GM12878 (cell line): ENCODE measurements around the gene TMEM79. TPM values are rescaled to one million over a fixed set of nuclear protein-coding genes. Genes with fewer than 3 reads are reported as not detected.

Experiments used
- ATAC-seq: fragments of 200-7000 bp; cut with Tn5 transposase; 3 replicates; pipeline ENCODE4 v1.9.1; 2020; ENCODE audit warnings: mild to moderate bottlenecking, moderate library complexity
- BruUV-seq: library from RNA; stranded (reverse); fragments of 400-500 nt; replicated peaks from 2 replicates; lab custom pipeline; 2021; lab: Mats Ljungman, UMichigan
- CTCF ChIA-PET: fragments of 300-600 bp; sonication (Branson Sonifier 250); formaldehyde crosslinking; extraction: SDS; loops from one replicate; lab custom pipeline; 2021; ENCODE audit warnings: inconsistent platforms; lab: Yijun Ruan, JAX
- POLR2A ChIA-PET: fragments of 350-600 bp; formaldehyde crosslinking; extraction: SDS; loops from one replicate; lab custom pipeline; 2021; ENCODE audit warnings: inconsistent platforms; lab: Charles Lee
- RAD21 ChIA-PET: fragments of 300-600 bp; sonication (Branson Sonifier 250); formaldehyde crosslinking; loops from one replicate; lab custom pipeline; 2023; ENCODE audit warnings: antibody characterized with exemption; ENCODE audit not compliant: unreplicated experiment; lab: Charles Lee
- SMC1A ChIA-PET: fragments of 300-600 bp; sonication (Branson Sonifier 250); formaldehyde crosslinking; loops from one replicate; lab custom pipeline; 2023; ENCODE audit not compliant: unreplicated experiment, uncharacterized antibody; lab: Charles Lee
- DNase-seq: peaks from one replicate; pipeline ENCODE4 v3.0.0-alpha.2; 2011; ENCODE audit warnings: low read depth, low spot score
- FAIRE-seq: peaks from 3 replicates; lab custom pipeline; 2011; peaks lifted over from hg19 to GRCh38; lab: Jason Lieb, UNC
- H2AFZ ChIP-seq: 2 replicates; pipeline ENCODE4 v1.6.0; 2011; ENCODE audit warnings: low read depth, low read length, control low read depth; ENCODE audit not compliant: control insufficient read depth
- H3K27ac ChIP-seq: 2 replicates; pipeline ENCODE4 v1.5.1; 2011; ENCODE audit warnings: control low read depth; ENCODE audit not compliant: control insufficient read depth, insufficient read depth
- H3K27me3 ChIP-seq, 2 experiments: replicated peaks in 1 of 2; 2 replicates each; pipeline versions ENCODE4 v1.6.0 to v1.6.1; 2011; ENCODE audit warnings: low read length in 1 of 2; ENCODE audit not compliant: control insufficient read depth in 2 of 2, insufficient read depth in 2 of 2
- H3K36me3 ChIP-seq, 2 experiments: 2 replicates each; pipeline ENCODE4 v1.5.1; 2011; ENCODE audit warnings: low read length in 1 of 2; ENCODE audit not compliant: control insufficient read depth in 2 of 2, insufficient read depth in 2 of 2
- H3K4me1 ChIP-seq: 2 replicates; pipeline ENCODE4 v1.6.1; 2011; ENCODE audit warnings: mild to moderate bottlenecking, low read length, moderate library complexity, mixed read lengths; ENCODE audit not compliant: control insufficient read depth, insufficient read depth
- H3K4me2 ChIP-seq: 2 replicates; pipeline ENCODE4 v1.6.0; 2011; ENCODE audit warnings: control low read depth; ENCODE audit not compliant: control insufficient read depth, insufficient read depth
- H3K4me3 ChIP-seq: fragments of 200-600 bp; sonication (generic); 2 replicates; pipeline ENCODE4 v1.5.1; 2016
- H3K79me2 ChIP-seq: 2 replicates; pipeline ENCODE4 v1.6.0; 2011; ENCODE audit warnings: low read length; ENCODE audit not compliant: control insufficient read depth, insufficient read depth
- H3K9ac ChIP-seq: 2 replicates; pipeline ENCODE4 v1.8.0; 2011; ENCODE audit warnings: low read length, control low read depth, mixed read lengths; ENCODE audit not compliant: control insufficient read depth, insufficient read depth
- H3K9me3 ChIP-seq: replicated peaks from 3 replicates; pipeline ENCODE4 v1.5.1; 2011; ENCODE audit warnings: mild to moderate bottlenecking, low read length; ENCODE audit not compliant: control insufficient read depth, insufficient read depth
- H4K20me1 ChIP-seq: 2 replicates; pipeline ENCODE4 v1.6.0; 2011; ENCODE audit not compliant: control insufficient read depth, insufficient read depth
- CREB1 ChIP-seq: IDR thresholded peaks from 2 replicates; pipeline ENCODE4 v1.6.1; 2012; ENCODE audit warnings: low read depth, mild to moderate bottlenecking, inconsistent platforms
- JUNB ChIP-seq: IDR thresholded peaks from 2 replicates; pipeline ENCODE4 v1.6.1; 2016; ENCODE audit warnings: antibody characterized with exemption, mild to moderate bottlenecking
- LARP7 ChIP-seq: fragments of 450-650 bp; IDR thresholded peaks from 2 replicates; pipeline ENCODE4 v1.6.1; 2017; ENCODE audit warnings: mild to moderate bottlenecking
- NFIC ChIP-seq: IDR thresholded peaks from 2 replicates; pipeline ENCODE4 v1.6.1; 2012; ENCODE audit warnings: low read depth, mild to moderate bottlenecking, inconsistent platforms, low read length, moderate library complexity
- NFYA ChIP-seq: IDR thresholded peaks from 2 replicates; pipeline ENCODE4 v1.6.1; 2011; ENCODE audit warnings: low read depth, mild to moderate bottlenecking, low read length, improper control_type of control experiment, borderline replicate concordance
- NR2F1 ChIP-seq: fragments of 450-650 bp; conservative IDR thresholded peaks from 2 replicates; pipeline ENCODE4 v1.6.1; 2017; ENCODE audit warnings: mild to moderate bottlenecking
- SIN3A ChIP-seq: IDR thresholded peaks from 2 replicates; pipeline ENCODE4 v1.6.1; 2012; ENCODE audit warnings: low read depth, low read length, improper control_type of control experiment
- YBX1 ChIP-seq: fragments of 450-650 bp; IDR thresholded peaks from 2 replicates; pipeline ENCODE4 v1.6.1; 2016; ENCODE audit warnings: antibody characterized with exemption
- WGBS: methylation state at CpG from one replicate; pipeline ENCODE4 v1.1.6; 2016; ENCODE audit warnings: low lambda C conversion rate; ENCODE audit not compliant: insufficient replicate concordance, insufficient coverage; ENCODE audit errors: missing lambda C conversion rate; 5-methylcytosine and 5-hydroxymethylcytosine counted together
- in situ Hi-C: fragments of 300-500 bp; cut with MboI; formaldehyde crosslinking; loops from 9 replicates; pipeline ENCODE4 v1.14.3; 2018; ENCODE audit warnings: mixed read lengths
- intact Hi-C: fragments of 100-400 bp; cut with micrococcal nuclease; formaldehyde crosslinking; loops from one replicate; pipeline ENCODE4 v1.14.2; 2022; ENCODE audit not compliant: unreplicated experiment
- polyA plus RNA-seq, 11 experiments: library from polyadenylated mRNA; depleted of rRNA in 4 of 11; unstranded in 6 of 11; stranded (reverse) in 5 of 11; fragments of >200 nt; fragmentation: Nextera tagmentation in 4 of 11; fragmentation: Illumina TruSeq in 1 of 11; extraction: Ambion mirVana in 4 of 11; extraction: Trizol in 1 of 11; gene quantifications; 1 replicate in 1 of 11; 2 replicates in 10 of 11; pipeline versions ENCODE4 v1.2.1 to v1.2.3, GENCODE V29; 2011 to 2016; ENCODE audit warnings: inconsistent platforms in 2 of 11, missing spikeins in 2 of 11, low read depth in 1 of 11
- total RNA-seq, 4 experiments: library from RNA; depleted of rRNA in 3 of 4; stranded (reverse); fragments of >200 nt in 3 of 4; fragmentation: Illumina TruSeq in 1 of 4; extraction: Trizol in 1 of 4; gene quantifications; 2 replicates each; pipeline versions ENCODE4 v1.2.1 to v1.2.3, GENCODE V29; 2013 to 2021
- TF ChIP-seq, protein P1 (sequence below): IDR thresholded peaks from 2 replicates; pipeline ENCODE4 v1.6.1; 2011; ENCODE audit warnings: low read depth, mild to moderate bottlenecking, low read length, moderate library complexity, borderline replicate concordance; ENCODE audit errors: extremely low read depth
- TF ChIP-seq, protein P2 (sequence below): fragments of 450-650 bp; formaldehyde crosslinking; IDR thresholded peaks from 2 replicates; pipeline ENCODE4 v1.5.0; 2022; ENCODE audit warnings: mild to moderate bottlenecking, missing genetic modification characterization
- TF ChIP-seq, protein P3 (sequence below): fragments of 450-650 bp; IDR thresholded peaks from 2 replicates; pipeline ENCODE4 v1.6.1; 2017; ENCODE audit warnings: mild to moderate bottlenecking, moderate library complexity

TMEM79 gene
- total and polyA plus RNA-seq, 10 of the 15 experiments (the other 5 are each of a cell fraction or from before 2014, with no cell fraction given) = 0.47 to 5.2 (median 3.8) TPM

DNA sequence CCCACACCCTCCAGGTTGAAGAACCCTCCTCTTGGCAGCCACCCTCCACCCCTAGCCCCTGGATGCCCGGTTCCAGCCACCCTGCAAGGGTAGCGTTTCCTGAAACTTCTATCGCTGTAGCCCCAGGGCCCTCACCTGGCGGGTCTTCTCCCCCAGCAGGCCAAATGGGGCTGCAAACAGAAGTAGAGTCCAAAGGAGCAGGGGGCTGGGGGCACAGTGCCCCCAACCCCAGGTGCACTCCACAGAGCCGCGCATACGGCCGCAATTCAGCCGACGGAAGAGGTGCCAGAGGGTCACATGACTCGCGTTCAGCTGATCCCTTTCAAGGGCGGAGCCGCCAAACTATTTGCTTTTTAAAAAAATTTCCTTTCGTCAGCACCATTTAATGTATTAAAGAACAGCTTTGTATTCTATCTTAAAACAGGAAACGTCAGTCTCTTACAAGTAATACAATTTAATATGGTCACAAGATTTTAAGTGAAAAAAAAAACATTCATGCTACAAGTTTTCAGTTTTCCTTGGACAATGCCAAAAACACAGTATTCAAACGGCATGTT lies 11.3 kb downstream of the TMEM79 start, which contains the start of gene GLMP (continued):
- TF ChIP-seq, protein P1, sequence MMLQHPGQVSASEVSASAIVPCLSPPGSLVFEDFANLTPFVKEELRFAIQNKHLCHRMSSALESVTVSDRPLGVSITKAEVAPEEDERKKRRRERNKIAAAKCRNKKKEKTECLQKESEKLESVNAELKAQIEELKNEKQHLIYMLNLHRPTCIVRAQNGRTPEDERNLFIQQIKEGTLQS = peak; percentile 85; the same call in 1 of the 2 replicates
- TF ChIP-seq LARP7 = 0 out of 2 replicates have a peak, but pooled peaks have one; percentile 43
- TF ChIP-seq NFIC = peak; percentile 56; the same call in 1 of the 2 replicates
- 0 out of 2 replicates have a peak, but pooled peaks have one; percentile 36 for TF ChIP-seq NR2F1
- peak; percentile 96 for TF ChIP-seq SIN3A

DNA sequence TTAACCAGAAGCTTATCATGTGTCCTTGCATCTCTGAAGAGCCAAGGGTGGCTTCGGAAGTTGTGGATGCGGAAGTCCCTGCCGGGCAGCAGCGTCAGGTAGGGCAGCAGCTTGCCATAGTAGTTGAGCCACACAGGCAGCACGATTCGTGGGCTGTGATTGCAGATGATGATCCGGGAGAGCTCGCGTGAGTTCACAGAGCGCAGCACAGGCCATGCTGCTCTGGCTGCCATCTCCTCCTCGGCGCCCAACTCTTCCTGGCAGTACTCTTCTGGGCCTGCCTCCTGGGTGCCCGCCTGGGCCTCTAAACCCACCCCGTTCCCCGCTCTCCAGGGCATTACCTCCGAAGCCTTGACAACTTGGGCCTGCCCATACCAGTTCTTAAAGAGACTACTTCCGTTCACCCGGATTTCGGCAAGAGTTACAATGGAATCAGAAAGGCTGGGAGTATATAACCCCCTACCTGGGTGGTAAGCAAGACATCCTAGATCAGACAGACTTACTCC lies 14.8 kb downstream of the TMEM79 start, which contains the start of gene VHLL:
TSS of gene VHLL (minus strand) at position 456 of the 506 bp plus-strand sequence. CDS start at position 338, 118 bp downstream.
- POLR2A ChIA-PET = interaction anchor here (0.7 kb wide), 1 partner anchor 355 kb away, joined by 3 read pairs; no protein-coding TSS in a partner anchor
- SMC1A ChIA-PET = no interaction called here
- no peak within 1 kb of the TSS for H3K27ac ChIP-seq
- RAD21 ChIA-PET = no interaction called here
- H4K20me1 ChIP-seq = no peaks in the 10 kb centered on the region
- no peak within 1 kb of the TSS for H3K4me3 ChIP-seq
- FAIRE-seq (no peak), ATAC-seq (no peak), DNase-seq (no peak)
- TF ChIP-seq NFYA = no peak
- TF ChIP-seq, protein P2, sequence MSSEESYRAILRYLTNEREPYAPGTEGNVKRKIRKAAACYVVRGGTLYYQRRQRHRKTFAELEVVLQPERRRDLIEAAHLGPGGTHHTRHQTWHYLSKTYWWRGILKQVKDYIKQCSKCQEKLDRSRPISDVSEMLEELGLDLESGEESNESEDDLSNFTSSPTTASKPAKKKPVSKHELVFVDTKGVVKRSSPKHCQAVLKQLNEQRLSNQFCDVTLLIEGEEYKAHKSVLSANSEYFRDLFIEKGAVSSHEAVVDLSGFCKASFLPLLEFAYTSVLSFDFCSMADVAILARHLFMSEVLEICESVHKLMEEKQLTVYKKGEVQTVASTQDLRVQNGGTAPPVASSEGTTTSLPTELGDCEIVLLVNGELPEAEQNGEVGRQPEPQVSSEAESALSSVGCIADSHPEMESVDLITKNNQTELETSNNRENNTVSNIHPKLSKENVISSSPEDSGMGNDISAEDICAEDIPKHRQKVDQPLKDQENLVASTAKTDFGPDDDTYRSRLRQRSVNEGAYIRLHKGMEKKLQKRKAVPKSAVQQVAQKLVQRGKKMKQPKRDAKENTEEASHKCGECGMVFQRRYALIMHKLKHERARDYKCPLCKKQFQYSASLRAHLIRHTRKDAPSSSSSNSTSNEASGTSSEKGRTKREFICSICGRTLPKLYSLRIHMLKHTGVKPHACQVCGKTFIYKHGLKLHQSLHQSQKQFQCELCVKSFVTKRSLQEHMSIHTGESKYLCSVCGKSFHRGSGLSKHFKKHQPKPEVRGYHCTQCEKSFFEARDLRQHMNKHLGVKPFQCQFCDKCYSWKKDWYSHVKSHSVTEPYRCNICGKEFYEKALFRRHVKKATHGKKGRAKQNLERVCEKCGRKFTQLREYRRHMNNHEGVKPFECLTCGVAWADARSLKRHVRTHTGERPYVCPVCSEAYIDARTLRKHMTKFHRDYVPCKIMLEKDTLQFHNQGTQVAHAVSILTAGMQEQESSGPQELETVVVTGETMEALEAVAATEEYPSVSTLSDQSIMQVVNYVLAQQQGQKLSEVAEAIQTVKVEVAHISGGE (CRISPR knock-in tag) = no peak
- TF ChIP-seq, protein P3, sequence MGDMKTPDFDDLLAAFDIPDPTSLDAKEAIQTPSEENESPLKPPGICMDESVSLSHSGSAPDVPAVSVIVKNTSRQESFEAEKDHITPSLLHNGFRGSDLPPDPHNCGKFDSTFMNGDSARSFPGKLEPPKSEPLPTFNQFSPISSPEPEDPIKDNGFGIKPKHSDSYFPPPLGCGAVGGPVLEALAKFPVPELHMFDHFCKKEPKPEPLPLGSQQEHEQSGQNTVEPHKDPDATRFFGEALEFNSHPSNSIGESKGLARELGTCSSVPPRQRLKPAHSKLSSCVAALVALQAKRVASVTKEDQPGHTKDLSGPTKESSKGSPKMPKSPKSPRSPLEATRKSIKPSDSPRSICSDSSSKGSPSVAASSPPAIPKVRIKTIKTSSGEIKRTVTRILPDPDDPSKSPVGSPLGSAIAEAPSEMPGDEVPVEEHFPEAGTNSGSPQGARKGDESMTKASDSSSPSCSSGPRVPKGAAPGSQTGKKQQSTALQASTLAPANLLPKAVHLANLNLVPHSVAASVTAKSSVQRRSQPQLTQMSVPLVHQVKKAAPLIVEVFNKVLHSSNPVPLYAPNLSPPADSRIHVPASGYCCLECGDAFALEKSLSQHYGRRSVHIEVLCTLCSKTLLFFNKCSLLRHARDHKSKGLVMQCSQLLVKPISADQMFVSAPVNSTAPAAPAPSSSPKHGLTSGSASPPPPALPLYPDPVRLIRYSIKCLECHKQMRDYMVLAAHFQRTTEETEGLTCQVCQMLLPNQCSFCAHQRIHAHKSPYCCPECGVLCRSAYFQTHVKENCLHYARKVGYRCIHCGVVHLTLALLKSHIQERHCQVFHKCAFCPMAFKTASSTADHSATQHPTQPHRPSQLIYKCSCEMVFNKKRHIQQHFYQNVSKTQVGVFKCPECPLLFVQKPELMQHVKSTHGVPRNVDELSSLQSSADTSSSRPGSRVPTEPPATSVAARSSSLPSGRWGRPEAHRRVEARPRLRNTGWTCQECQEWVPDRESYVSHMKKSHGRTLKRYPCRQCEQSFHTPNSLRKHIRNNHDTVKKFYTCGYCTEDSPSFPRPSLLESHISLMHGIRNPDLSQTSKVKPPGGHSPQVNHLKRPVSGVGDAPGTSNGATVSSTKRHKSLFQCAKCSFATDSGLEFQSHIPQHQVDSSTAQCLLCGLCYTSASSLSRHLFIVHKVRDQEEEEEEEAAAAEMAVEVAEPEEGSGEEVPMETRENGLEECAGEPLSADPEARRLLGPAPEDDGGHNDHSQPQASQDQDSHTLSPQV = no peak
- TF ChIP-seq JUNB = no peak
- TF ChIP-seq YBX1 = no peak
- TF ChIP-seq CREB1 = no peak
- peaks cover 4% of the 10 kb centered on the region for H3K4me1 ChIP-seq
- H3K36me3 ChIP-seq = no peaks in the 10 kb centered on the region
- CTCF ChIA-PET = interaction anchor here (1.3 kb wide), 1 partner anchor 87 kb away, joined by 4 read pairs; no protein-coding TSS in a partner anchor
- no peak within 1 kb of the TSS for H3K9ac ChIP-seq
- H3K9me3 ChIP-seq = no peaks in the 10 kb centered on the region
- no peaks in the 10 kb centered on the region for H3K27me3 ChIP-seq
- intact Hi-C loops (no loop called here), in situ Hi-C loops (no loop called here)
- no peak within 1 kb of the TSS for H2AFZ ChIP-seq
- whole genome bisulfite sequencing = 90% methylated on average over 19 of the region's 19 CpGs
- no TSS peak for BruUV-seq
- no peak within 1 kb of the TSS for H3K4me2 ChIP-seq
- no peaks in the 10 kb centered on the region for H3K79me2 ChIP-seq
